Esophagus squamous epithelium (tissue), 4 donors: Measurements from ENCODE around the gene ADAM23.

Experiments used
- POLR2A ChIP-seq, 4 donors: fragments of 450-650 bp; IDR thresholded peaks; one replicate each; pipeline ENCODE4 v1.6.1; 2017; ENCODE audit warnings: antibody characterized with exemption in 4 of 4, mild to moderate bottlenecking in 4 of 4, moderate library complexity in 3 of 4
- TF ChIP-seq, protein P1 (sequence below), 6 experiments: fragments of 450-650 bp in 4 of 6; fragments of 200-600 bp in 2 of 6; sonication (generic) in 2 of 6; IDR thresholded peaks; one replicate each; pipeline ENCODE4 v1.5.1; 2016 to 2019; ENCODE audit warnings: antibody characterized with exemption in 6 of 6, mild to moderate bottlenecking in 4 of 6, moderate library complexity in 4 of 6

- TF ChIP-seq, protein P1, sequence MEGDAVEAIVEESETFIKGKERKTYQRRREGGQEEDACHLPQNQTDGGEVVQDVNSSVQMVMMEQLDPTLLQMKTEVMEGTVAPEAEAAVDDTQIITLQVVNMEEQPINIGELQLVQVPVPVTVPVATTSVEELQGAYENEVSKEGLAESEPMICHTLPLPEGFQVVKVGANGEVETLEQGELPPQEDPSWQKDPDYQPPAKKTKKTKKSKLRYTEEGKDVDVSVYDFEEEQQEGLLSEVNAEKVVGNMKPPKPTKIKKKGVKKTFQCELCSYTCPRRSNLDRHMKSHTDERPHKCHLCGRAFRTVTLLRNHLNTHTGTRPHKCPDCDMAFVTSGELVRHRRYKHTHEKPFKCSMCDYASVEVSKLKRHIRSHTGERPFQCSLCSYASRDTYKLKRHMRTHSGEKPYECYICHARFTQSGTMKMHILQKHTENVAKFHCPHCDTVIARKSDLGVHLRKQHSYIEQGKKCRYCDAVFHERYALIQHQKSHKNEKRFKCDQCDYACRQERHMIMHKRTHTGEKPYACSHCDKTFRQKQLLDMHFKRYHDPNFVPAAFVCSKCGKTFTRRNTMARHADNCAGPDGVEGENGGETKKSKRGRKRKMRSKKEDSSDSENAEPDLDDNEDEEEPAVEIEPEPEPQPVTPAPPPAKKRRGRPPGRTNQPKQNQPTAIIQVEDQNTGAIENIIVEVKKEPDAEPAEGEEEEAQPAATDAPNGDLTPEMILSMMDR (IDR thresholded peaks at IDR 0.05), result no peak
- TF ChIP-seq POLR2A (IDR thresholded peaks at IDR 0.05), result no peak
Observed at GRCh38 chr2:206456078-206456754, 12.9 kb downstream of the ADAM23 start.
